Activated CD8-positive, alpha-beta T cell treated with anti-CD3 and anti-CD28 coated beads, Interleukin-2, amount 10 ng/mL, durations not matched to agents 7 days and 5 days (primary cell): ENCODE results near the gene CES2. TPM values are rescaled to one million over a fixed set of nuclear protein-coding genes. Genes with fewer than 3 reads are reported as not detected.

ENCODE experiments used
- ATAC-seq: fragments of 150-1000 bp; cut with Tn5 transposase; one replicate; pipeline ENCODE4 v1.10.0; 2021; ENCODE audit warnings: moderate library complexity
- CTCF ChIA-PET: fragments of 350-600 bp; sonication (Branson Sonifier 250); formaldehyde crosslinking; loops from one replicate; lab custom pipeline; 2021; ENCODE audit warnings: antibody characterized with exemption; lab: Charles Lee
- POLR2A ChIA-PET: fragments of 350-600 bp; sonication (Branson Sonifier 250); formaldehyde crosslinking; loops from one replicate; lab custom pipeline; 2021; ENCODE audit warnings: antibody characterized with exemption; lab: Charles Lee
- DNase-seq: peaks from one replicate; pipeline ENCODE4 v3.0.0-alpha.2; 2020
- H3K27ac Mint-ChIP-seq: one replicate; pipeline ENCODE4 v1.8.0; 2021; ENCODE audit warnings: mild to moderate bottlenecking, mixed read lengths
- H3K27me3 Mint-ChIP-seq: one replicate; pipeline ENCODE4 v1.8.0; 2021; ENCODE audit warnings: low read depth, mixed read lengths
- H3K36me3 Mint-ChIP-seq: one replicate; pipeline ENCODE4 v1.8.0; 2021; ENCODE audit warnings: low read depth, mixed read lengths
- H3K4me1 Mint-ChIP-seq: one replicate; pipeline ENCODE4 v1.8.0; 2021; ENCODE audit warnings: low read depth, mixed read lengths
- H3K4me3 Mint-ChIP-seq: one replicate; pipeline ENCODE4 v1.8.0; 2021; ENCODE audit warnings: mild to moderate bottlenecking, mixed read lengths
- H3K9me3 Mint-ChIP-seq: one replicate; pipeline ENCODE4 v1.8.0; 2022; ENCODE audit warnings: mixed read lengths; ENCODE audit not compliant: insufficient read depth
- total RNA-seq, 2 experiments: library from RNA; stranded (reverse); gene quantifications; one replicate each; pipeline ENCODE4 v1.2.3, GENCODE V29; 2021

The CES2 gene
- total RNA-seq, 2 experiments from 2014 or later: 29.7 to 34.0 TPM

DNA sequence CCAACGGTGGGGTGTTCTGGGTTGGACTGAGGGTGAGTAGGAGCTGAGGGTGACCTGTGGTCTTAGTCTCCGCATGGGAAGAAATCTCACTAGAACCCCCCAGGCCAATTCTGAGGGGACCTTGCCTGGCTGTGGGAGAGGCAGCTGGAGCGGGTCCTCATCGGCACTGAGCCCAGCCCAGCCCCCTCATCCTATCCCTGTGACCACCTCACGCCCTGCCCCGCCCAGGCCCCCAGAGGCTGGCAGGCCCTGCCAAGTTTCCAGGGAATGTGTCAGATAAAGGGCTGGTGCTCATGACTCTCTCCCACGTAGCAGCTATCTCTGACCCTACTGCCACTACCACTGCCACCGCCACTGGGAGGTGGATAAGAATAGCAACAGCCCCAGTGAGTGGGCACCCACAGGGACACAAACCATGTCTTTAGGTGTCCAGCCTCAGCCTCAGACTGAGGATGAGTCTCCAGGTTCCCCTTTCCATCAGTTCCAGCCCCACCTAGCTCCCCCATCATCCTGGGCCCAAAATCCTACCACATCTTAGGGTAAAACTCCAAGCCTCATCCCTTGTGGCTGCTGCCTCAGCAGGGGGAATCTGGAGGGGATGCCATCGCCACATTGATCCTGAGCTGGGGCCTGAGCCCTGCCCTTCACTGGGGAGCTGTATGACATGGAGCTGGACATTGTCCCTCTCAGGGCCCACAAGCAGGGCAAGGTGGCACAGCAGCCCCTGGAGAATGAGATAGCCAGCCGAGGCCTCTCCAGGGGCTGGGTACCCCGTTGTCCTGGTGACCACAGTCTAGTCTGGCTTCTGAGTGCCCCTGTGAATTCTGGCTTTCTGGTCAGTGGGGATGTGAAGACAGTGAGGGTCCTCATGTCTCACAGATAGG, 31.5 kb upstream of the CES2 start:
- ATAC-seq (no peak), DNase-seq (no peak)
- ChIA-PET POLR2A (interaction anchor here (0.6 kb wide), 1 partner anchor 33 kb away, joined by 3 read pairs; no protein-coding TSS in a partner anchor), CTCF (interaction anchor here (1.0 to 5.5 kb wide), 4 partner anchors 9 to 35 kb away, joined by 3 to 27 read pairs (median 5); partner anchors contain the start of gene RRAD)
- Mint-ChIP-seq H3K27me3 (no peaks in the 10 kb centered on the region), H3K9me3 (no peaks in the 10 kb centered on the region), H3K4me1 (peaks cover 6% of the 10 kb centered on the region), H3K27ac (no peak overlapping the region), H3K4me3 (no peak overlapping the region), H3K36me3 (no peaks in the 10 kb centered on the region)

DNA sequence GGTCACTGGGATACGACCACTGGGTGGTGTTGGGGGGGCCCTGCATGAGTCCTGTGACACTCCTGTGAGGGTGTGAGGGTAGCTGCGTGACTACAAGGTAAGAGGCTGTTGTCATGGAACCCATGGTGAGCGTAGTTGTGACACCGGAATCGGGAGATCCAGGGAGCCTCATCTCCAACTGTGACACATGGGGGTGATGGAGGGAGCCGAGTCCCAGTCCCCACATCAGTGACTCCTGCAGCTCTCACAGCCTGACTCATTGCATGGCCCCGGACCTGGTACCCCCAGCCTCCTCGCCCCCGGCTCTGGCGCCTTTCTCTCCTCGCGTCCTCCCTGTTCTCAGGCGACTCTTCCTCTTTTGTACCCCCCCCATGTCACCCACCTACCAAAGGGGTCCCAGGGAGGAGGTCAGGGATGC, 30.9 kb upstream of the CES2 start:
- no peak for DNase-seq
- ChIA-PET POLR2A (interaction anchor here (0.7 kb wide), 1 partner anchor 9 kb away, joined by 3 read pairs; no protein-coding TSS in a partner anchor), CTCF (interaction anchor here (1.9 to 5.5 kb wide), 2 partner anchors 10 to 21 kb away, joined by 4 to 27 read pairs; partner anchors contain the start of gene RRAD)
- Mint-ChIP-seq H3K4me3 (no peak overlapping the region), H3K27me3 (no peaks in the 10 kb centered on the region), H3K9me3 (no peaks in the 10 kb centered on the region), H3K27ac (no peak overlapping the region), H3K36me3 (no peaks in the 10 kb centered on the region), H3K4me1 (peaks cover 6% of the 10 kb centered on the region)
- ATAC-seq: no peak

- ATAC-seq (no peak), DNase-seq (no peak)
- POLR2A ChIA-PET: interaction anchor here (0.6 to 0.9 kb wide), 3 partner anchors 10 to 75 kb away, joined by 3 read pairs; partner anchors contain the start of gene CDH16
- H3K4me3 Mint-ChIP-seq: no peak overlapping the region
- no peaks in the 10 kb centered on the region for H3K36me3 Mint-ChIP-seq
- H3K4me1 Mint-ChIP-seq: peaks cover 6% of the 10 kb centered on the region
- no peak overlapping the region for H3K27ac Mint-ChIP-seq
- CTCF ChIA-PET: interaction anchor here (0.6 to 5.5 kb wide), 3 partner anchors 10 to 254 kb away, joined by 3 to 27 read pairs (median 3); no protein-coding TSS in a partner anchor
- no peaks in the 10 kb centered on the region for H3K9me3 Mint-ChIP-seq
- H3K27me3 Mint-ChIP-seq: no peaks in the 10 kb centered on the region
Measured at GRCh38 chr16:66904846-66905632, 30.3 kb upstream of the CES2 start.

- ATAC-seq (peak; percentile 58), DNase-seq (peak; percentile 72)
- H3K4me1 Mint-ChIP-seq: peaks cover 6% of the 10 kb centered on the region
- H3K27ac Mint-ChIP-seq: no peak overlapping the region
- H3K4me3 Mint-ChIP-seq: no peak overlapping the region
- H3K36me3 Mint-ChIP-seq: no peaks in the 10 kb centered on the region
- POLR2A ChIA-PET: interaction anchor here (0.6 to 0.9 kb wide), 2 partner anchors 12 to 76 kb away, joined by 3 read pairs; partner anchors contain the start of gene CDH16
- H3K27me3 Mint-ChIP-seq: no peaks in the 10 kb centered on the region
- CTCF ChIA-PET: interaction anchor here (0.6 to 5.5 kb wide), 4 partner anchors 11 to 255 kb away, joined by 3 to 27 read pairs (median 4); partner anchors contain the start of gene DYNC1LI2
- no peaks in the 10 kb centered on the region for H3K9me3 Mint-ChIP-seq
Measured at GRCh38 chr16:66905633-66906539, 29.4 kb upstream of the CES2 start.

DNA sequence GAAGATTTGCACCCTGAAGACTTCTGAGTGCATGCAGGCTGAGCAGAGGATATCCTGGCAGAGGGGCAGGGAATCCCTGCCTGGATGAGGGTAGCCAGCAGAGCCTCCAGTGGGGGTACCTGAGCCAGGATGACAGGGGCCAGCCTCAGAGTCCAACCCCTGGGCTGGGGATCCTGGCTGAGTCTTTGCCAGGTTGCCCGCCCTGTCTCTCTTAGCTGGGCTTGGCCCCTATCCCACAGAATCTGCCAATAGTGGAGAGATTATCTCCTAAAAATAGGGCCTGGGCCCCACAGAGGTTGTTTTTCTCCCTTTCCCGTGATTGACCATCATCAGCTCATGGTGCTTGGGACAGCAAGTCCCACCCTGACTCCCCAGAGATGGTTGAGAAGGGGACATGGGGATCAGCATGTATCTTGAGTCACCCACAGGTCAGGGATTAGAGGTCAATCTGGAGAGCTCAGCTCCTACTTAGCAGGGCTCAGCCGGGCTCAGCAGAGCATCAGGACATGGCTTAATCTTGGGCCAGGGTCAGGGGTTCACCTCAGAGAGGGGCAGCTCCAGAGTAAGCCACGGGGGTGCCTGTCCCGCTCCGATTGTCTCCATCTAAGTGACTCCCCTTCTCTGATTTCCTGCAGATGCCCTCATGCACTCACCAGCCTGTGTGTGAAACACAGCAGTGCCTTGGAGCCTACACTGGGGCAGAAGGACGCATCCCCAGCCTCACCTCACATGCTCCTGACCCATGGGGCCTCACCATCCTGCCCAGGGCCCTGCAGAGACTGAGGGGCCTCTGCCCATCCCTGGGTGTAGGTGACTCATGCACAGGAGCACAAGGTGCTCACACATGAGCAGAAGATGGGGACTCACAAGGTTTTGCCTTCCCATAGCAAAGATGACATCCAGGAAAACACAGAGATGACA, 28.1 kb upstream of the CES2 start:
- Mint-ChIP-seq H3K27ac (no peak overlapping the region), H3K4me1 (peaks cover 6% of the 10 kb centered on the region), H3K4me3 (no peak overlapping the region), H3K27me3 (no peaks in the 10 kb centered on the region), H3K9me3 (no peaks in the 10 kb centered on the region), H3K36me3 (no peaks in the 10 kb centered on the region)
- ChIA-PET POLR2A (no interaction called here), CTCF (interaction anchor here (1.8 to 5.5 kb wide), 2 partner anchors 12 to 156 kb away, joined by 5 to 27 read pairs; partner anchors contain the start of gene DYNC1LI2)
- ATAC-seq (no peak), DNase-seq (no peak)

DNA sequence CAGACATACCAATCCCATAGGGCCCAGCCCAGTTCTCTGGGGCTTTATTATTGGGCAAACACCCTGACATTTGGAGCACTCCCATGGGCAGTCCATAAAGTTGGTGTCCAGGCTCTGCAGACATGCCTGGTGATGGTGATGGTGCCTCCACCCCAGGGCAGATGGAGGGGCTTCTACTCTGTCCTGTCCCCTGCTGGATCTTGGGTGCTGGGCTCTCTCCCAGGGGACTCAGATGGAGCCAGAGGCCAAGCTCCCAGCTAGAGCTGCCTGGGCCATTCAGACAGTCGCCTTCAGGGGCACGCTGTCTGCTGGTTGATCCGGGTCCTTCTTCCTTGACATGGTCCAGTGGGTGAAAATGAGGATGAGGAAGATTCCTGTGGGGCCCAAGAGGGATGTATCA, 27.2 kb upstream of the CES2 start:
- ATAC-seq (no peak), DNase-seq (no peak)
- H3K9me3 Mint-ChIP-seq: no peaks in the 10 kb centered on the region
- CTCF ChIA-PET: interaction anchor here (1.8 to 5.5 kb wide), 2 partner anchors 13 to 156 kb away, joined by 5 to 27 read pairs; partner anchors contain the start of gene DYNC1LI2
- H3K4me1 Mint-ChIP-seq: peaks cover 6% of the 10 kb centered on the region
- H3K36me3 Mint-ChIP-seq: no peaks in the 10 kb centered on the region
- no peaks in the 10 kb centered on the region for H3K27me3 Mint-ChIP-seq
- POLR2A ChIA-PET: no interaction called here
- no peak overlapping the region for H3K27ac Mint-ChIP-seq
- no peak overlapping the region for H3K4me3 Mint-ChIP-seq

- H3K27me3 Mint-ChIP-seq: no peaks in the 10 kb centered on the region
- H3K36me3 Mint-ChIP-seq: no peaks in the 10 kb centered on the region
- ChIA-PET POLR2A (interaction anchor here (0.8 kb wide), 1 partner anchor 17 kb away, joined by 3 read pairs; no protein-coding TSS in a partner anchor), CTCF (interaction anchor here (1.2 to 3.0 kb wide), 6 partner anchors 9 to 36 kb away, joined by 3 to 20 read pairs (median 8); partner anchors contain the start of genes PDP2 and RRAD)
- H3K27ac Mint-ChIP-seq: no peak overlapping the region
- DNase-seq: no peak
- H3K4me1 Mint-ChIP-seq: peaks cover 6% of the 10 kb centered on the region
- H3K4me3 Mint-ChIP-seq: no peak overlapping the region
- no peaks in the 10 kb centered on the region for H3K9me3 Mint-ChIP-seq
- no peak for ATAC-seq
Measured at GRCh38 chr16:66908762-66909559, 26.4 kb upstream of the CES2 start.

GRCh38 chr16:66910175-66910940, 25.0 kb upstream of the CES2 start:
- H3K4me1 Mint-ChIP-seq: peaks cover 6% of the 10 kb centered on the region
- DNase-seq (no peak), ATAC-seq (no peak)
- H3K9me3 Mint-ChIP-seq: no peaks in the 10 kb centered on the region
- no peaks in the 10 kb centered on the region for H3K36me3 Mint-ChIP-seq
- no peak overlapping the region for H3K4me3 Mint-ChIP-seq
- CTCF ChIA-PET: interaction anchor here (0.7 to 3.0 kb wide), 11 partner anchors 11 to 241 kb away, joined by 3 to 20 read pairs (median 4); partner anchors contain the start of genes B3GNT9, PDP2 and RRAD
- POLR2A ChIA-PET: interaction anchor here (0.6 kb wide), 1 partner anchor 12 kb away, joined by 3 read pairs; no protein-coding TSS in a partner anchor
- H3K27me3 Mint-ChIP-seq: no peaks in the 10 kb centered on the region
- no peak overlapping the region for H3K27ac Mint-ChIP-seq
